ENCODE measurements around the gene ATP5ME. TPM values are rescaled to one million over a fixed set of nuclear protein-coding genes. Genes with fewer than 3 reads are reported as not detected.
A peak's percentile ranks its signal among the peaks of the same experiment; 100 is the strongest.
"Not testable (repeated sequence)": the region's sequence is repeated elsewhere in the genome, so short reads cannot be mapped to it uniquely, and the experiment has no call there.

Gene ATP5ME
- total RNA-seq, 1 donor = 72.5 TPM

GRCh38 chr4:673349-674091, 556 bp downstream of the ATP5ME start:
- no peak for DNase-seq (ENCODE audit: low read depth)
- H3K4me3 ChIP-seq (ENCODE audit: low read depth, low read length) = peak overlapping the region; percentile 84
- TF ChIP-seq, protein P1, sequence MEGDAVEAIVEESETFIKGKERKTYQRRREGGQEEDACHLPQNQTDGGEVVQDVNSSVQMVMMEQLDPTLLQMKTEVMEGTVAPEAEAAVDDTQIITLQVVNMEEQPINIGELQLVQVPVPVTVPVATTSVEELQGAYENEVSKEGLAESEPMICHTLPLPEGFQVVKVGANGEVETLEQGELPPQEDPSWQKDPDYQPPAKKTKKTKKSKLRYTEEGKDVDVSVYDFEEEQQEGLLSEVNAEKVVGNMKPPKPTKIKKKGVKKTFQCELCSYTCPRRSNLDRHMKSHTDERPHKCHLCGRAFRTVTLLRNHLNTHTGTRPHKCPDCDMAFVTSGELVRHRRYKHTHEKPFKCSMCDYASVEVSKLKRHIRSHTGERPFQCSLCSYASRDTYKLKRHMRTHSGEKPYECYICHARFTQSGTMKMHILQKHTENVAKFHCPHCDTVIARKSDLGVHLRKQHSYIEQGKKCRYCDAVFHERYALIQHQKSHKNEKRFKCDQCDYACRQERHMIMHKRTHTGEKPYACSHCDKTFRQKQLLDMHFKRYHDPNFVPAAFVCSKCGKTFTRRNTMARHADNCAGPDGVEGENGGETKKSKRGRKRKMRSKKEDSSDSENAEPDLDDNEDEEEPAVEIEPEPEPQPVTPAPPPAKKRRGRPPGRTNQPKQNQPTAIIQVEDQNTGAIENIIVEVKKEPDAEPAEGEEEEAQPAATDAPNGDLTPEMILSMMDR (IDR thresholded peaks at IDR 0.05; ENCODE audit: insufficient read depth, low read depth, low read length) = no peak

DNA sequence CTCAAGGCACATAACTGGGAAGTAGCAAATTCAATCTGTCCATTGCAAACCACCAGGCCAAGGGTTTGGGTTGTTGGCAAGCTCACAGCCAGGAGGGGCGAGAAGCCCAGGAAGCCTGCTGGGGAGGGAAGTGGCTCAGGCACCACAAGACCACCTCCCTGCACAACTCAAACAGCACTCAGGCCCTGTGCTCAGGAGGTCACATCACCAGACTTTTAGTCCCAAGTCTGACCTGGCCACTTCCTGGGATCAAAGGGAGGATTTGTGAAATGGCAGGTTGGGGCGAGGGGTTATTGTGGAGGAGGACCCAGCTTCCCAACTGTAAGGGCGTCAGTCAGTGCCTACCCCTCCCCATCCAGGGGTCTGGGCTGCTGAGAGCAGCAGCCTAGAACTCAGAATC, 2.3 kb downstream of the ATP5ME start:
- no peak overlapping the region for H3K4me3 ChIP-seq (ENCODE audit: low read depth, low read length)
- no peak for DNase-seq (ENCODE audit: low read depth)
- TF ChIP-seq, protein P1 (IDR thresholded peaks at IDR 0.05; ENCODE audit: insufficient read depth, low read depth, low read length) = no peak

GRCh38 chr4:669806-670559, 4.1 kb downstream of the ATP5ME start:
- H3K4me3 ChIP-seq (ENCODE audit: low read depth, low read length); DNase-seq (ENCODE audit: low read depth): not testable (repeated sequence)

- not testable (repeated sequence) for DNase-seq (ENCODE audit: low read depth); H3K4me3 ChIP-seq (ENCODE audit: low read depth, low read length)
Measured at GRCh38 chr4:668219-668618, 5.9 kb downstream of the ATP5ME start.

DNA sequence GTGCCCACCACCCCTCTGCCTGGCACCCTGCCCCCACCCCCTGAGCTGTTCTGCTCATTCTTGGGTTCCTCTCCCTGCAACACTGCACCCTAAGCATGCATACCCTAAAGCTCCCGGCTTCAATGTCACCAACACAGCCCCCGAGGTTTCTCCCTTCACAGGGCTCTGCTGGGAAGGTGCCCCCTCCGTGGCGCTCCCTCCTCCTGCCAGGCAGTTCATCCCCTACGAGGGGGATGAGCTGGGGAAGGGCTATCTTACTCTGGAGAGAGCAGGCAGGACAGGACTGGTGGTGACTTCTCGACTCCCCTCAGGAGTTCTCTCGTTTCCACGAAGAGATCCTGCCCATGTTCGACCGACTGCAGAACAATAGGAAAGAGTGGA, 6.5 kb downstream of the ATP5ME start:
- H3K4me3 ChIP-seq (ENCODE audit: low read depth, low read length) = no peak overlapping the region
- TF ChIP-seq, protein P1 (IDR thresholded peaks at IDR 0.05; ENCODE audit: insufficient read depth, low read depth, low read length) = no peak
- no peak for DNase-seq (ENCODE audit: low read depth)

DNA sequence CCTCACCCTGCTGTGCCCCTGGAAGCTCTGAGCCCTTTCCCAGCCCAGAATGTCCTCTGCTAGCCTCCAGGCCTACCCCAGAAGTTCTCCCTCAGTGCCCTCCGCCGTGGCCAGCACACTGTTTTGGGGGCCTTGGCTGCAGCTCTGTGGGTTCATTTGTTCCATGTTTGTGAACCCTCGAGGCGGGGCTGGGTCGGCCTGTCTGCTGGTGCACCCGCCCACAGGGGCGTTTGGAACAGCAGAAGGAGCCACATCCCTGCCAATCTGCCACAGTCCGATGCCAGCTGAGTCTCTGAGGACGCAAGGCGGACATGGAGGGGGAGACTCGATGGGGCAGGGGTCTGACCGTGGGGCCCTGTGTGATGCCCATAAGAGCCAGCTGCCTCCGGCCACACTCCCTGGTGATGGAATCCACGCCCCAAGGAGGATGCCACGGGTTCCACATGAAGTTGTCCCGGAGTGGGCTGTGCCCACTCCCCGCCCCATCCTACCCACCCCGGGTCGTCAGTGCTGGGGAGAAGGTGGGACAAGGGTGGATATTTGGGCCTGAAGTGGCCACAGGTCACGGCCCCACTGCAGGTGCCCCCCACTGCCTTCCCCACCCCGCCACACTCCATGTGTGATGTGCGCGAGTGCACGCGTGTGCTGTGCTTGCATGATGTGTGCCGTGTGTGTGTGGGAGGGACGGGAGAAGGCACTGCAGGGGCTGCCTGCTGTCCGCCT, 7.1 kb downstream of the ATP5ME start:
- no peak overlapping the region for H3K4me3 ChIP-seq (ENCODE audit: low read depth, low read length)
- DNase-seq (ENCODE audit: low read depth) = no peak
- TF ChIP-seq, protein P1 (IDR thresholded peaks at IDR 0.05; ENCODE audit: insufficient read depth, low read depth, low read length) = no peak

DNA sequence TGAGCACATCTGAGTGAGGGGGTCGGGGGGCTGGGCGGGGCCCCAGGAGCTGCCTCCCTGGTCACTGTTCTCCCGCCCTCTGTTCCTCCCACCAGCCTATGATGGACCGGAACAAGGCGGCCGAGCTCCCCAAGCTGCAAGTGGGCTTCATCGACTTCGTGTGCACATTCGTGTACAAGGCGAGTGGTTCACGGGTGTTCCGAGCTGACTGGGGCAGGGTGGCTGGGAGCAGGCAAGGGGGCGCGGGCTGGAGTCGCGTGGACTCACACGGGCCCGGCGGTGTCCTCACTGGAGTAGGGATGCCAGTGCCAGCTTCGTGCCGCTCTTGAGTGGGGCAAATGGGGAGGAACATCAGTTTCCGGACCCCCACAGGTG, 7.7 kb downstream of the ATP5ME start:
- no peak overlapping the region for H3K4me3 ChIP-seq (ENCODE audit: low read depth, low read length)
- no peak for DNase-seq (ENCODE audit: low read depth)
- TF ChIP-seq, protein P1 (IDR thresholded peaks at IDR 0.05; ENCODE audit: insufficient read depth, low read depth, low read length) = no peak

Measured in fibroblast of villous mesenchyme (primary cell).